ENCODE measurements around the gene EGFL8. TPM values are rescaled to one million over a fixed set of nuclear protein-coding genes. Genes with fewer than 3 reads are reported as not detected.

EGFL8 gene
- total and polyA plus RNA-seq, 9 of the 15 experiments (the other 6 are each of a cell fraction or from before 2014, with no cell fraction given) = 2.2 to 47.4 (median 14.2) TPM

GRCh38 chr6:32168807-32169591 lies 4.6 kb downstream of the EGFL8 start (continued):
- TF ChIP-seq RCOR1 (IDR thresholded peaks at IDR 0.05; ENCODE audit: borderline replicate concordance in 1 of 2, low read depth in 2 of 2, low read length in 2 of 2) (peak in 1 of 2 experiments; percentile 45; a peak in 1 of 4 replicates), U2AF1 (optimal IDR thresholded peaks at IDR 0.05; ENCODE audit: low read depth, low read length) (no peak), KLF16 (IDR thresholded peaks at IDR 0.05) (peak; percentile 12; the same call in 1 of the 2 replicates), ZFP30 (CRISPR knock-in tag; IDR thresholded peaks at IDR 0.05; ENCODE audit: borderline replicate concordance) (no peak), NFRKB (IDR thresholded peaks at IDR 0.05; ENCODE audit: low read depth) (no peak), GATAD2A (IDR thresholded peaks at IDR 0.05) (0 out of 2 replicates have a peak, but pooled peaks have one; percentile 60), MXD1 (CRISPR knock-in tag; IDR thresholded peaks at IDR 0.05; ENCODE audit: borderline replicate concordance, poor library complexity, severe bottlenecking) (no peak), ZBED1 (IDR thresholded peaks at IDR 0.05) (no peak), NEUROD1 (IDR thresholded peaks at IDR 0.05; ENCODE audit: borderline replicate concordance, low read depth, low read length, partially characterized antibody) (no peak), E2F4 (CRISPR knock-in tag; IDR thresholded peaks at IDR 0.05; ENCODE audit: low read depth) (no peak), TRIM25 (IDR thresholded peaks at IDR 0.05; ENCODE audit: borderline replicate concordance) (no peak), MTA2 (IDR thresholded peaks at IDR 0.05; ENCODE audit: low read depth) (peak; percentile 30; the same call in 1 of the 2 replicates), MTA3 (IDR thresholded peaks at IDR 0.05; ENCODE audit: borderline replicate concordance) (0 out of 2 replicates have a peak, but pooled peaks have one; percentile 20), PHTF2 (CRISPR knock-in tag; IDR thresholded peaks at IDR 0.05) (no peak), ZEB2 (IDR thresholded peaks at IDR 0.05) (peak; percentile 37; the same call in 1 of the 2 replicates), KDM1A (IDR thresholded peaks at IDR 0.05) (peak; percentile 19 to 55; a peak in 1 of 4 replicates), FOSL1 (tag; conservative IDR thresholded peaks at IDR 0.05) (peak; percentile 83), DACH1 (IDR thresholded peaks at IDR 0.05; ENCODE audit: partially characterized antibody) (no peak), SOX6 (IDR thresholded peaks at IDR 0.05) (peak; percentile 18; the same call in 1 of the 2 replicates), RFX1 (IDR thresholded peaks at IDR 0.05) (no peak), TEAD1 (CRISPR knock-in tag; IDR thresholded peaks at IDR 0.05) (peak in 1 of 2 experiments; percentile 26; a peak in 1 of 4 replicates), ZNF197 (CRISPR knock-in tag; IDR thresholded peaks at IDR 0.05; ENCODE audit: low read depth) (no peak), HMGN3 (IDR thresholded peaks at IDR 0.05; ENCODE audit: borderline replicate concordance, extremely low read depth, insufficient read length, low read depth, low read length) (peak; percentile 32), GABPB1 (CRISPR knock-in tag; IDR thresholded peaks at IDR 0.05) (no peak), ZNF57 (CRISPR knock-in tag; IDR thresholded peaks at IDR 0.05) (0 out of 2 replicates have a peak, but pooled peaks have one; percentile 9), CREM (IDR thresholded peaks at IDR 0.05; ENCODE audit: low read depth) (peak; percentile 35; the same call in 1 of the 2 replicates)

Data from K562 (cell line).